ENCODE results near the gene PTPRH.
"Not testable (repeated sequence)": the region's sequence is repeated elsewhere in the genome, so short reads cannot be mapped to it uniquely, and the experiment has no call there.

PTPRH gene

GRCh38 chr19:55244004-55244680, 34.8 kb upstream of the PTPRH start:
- no peak for DNase-seq

GRCh38 chr19:55242517-55242916, 33.2 kb upstream of the PTPRH start:
- DNase-seq, result no peak

GRCh38 chr19:55241935-55242464, 32.7 kb upstream of the PTPRH start:
- no peak for DNase-seq

GRCh38 chr19:55241143-55241934, 32.0 kb upstream of the PTPRH start:
- DNase-seq, result no peak

GRCh38 chr19:55240713-55241020, 31.4 kb upstream of the PTPRH start:
- no peak for DNase-seq

GRCh38 chr19:55239004-55239403, 29.7 kb upstream of the PTPRH start:
- DNase-seq, result no peak

- no peak for DNase-seq
Measured at GRCh38 chr19:55238030-55238429, 28.7 kb upstream of the PTPRH start.

- no peak for DNase-seq
Measured at GRCh38 chr19:55232986-55233385, 23.7 kb upstream of the PTPRH start.

GRCh38 chr19:55232286-55232602, 22.9 kb upstream of the PTPRH start:
- no peak for DNase-seq

GRCh38 chr19:55231391-55232285, 22.3 kb upstream of the PTPRH start:
- DNase-seq, result no peak

- DNase-seq, result no peak
Measured at GRCh38 chr19:55230780-55231179, 21.5 kb upstream of the PTPRH start.

- DNase-seq, result no peak
Measured at GRCh38 chr19:55230329-55230728, 21.0 kb upstream of the PTPRH start.

GRCh38 chr19:55229789-55230182, 20.5 kb upstream of the PTPRH start:
- no peak for DNase-seq

- DNase-seq, result no peak
Measured at GRCh38 chr19:55229145-55229788, 20.0 kb upstream of the PTPRH start.

- no peak for DNase-seq
Measured at GRCh38 chr19:55228403-55229031, 19.2 kb upstream of the PTPRH start, which contains the start of gene TMEM86B. Gene TMEM86B (minus strand): TSS chr19:55228763. CDS start chr19:55228741, 22 bp downstream.

GRCh38 chr19:55228015-55228391, 18.7 kb upstream of the PTPRH start:
- no peak for DNase-seq

- no peak for DNase-seq
Measured at GRCh38 chr19:55227241-55228014, 18.1 kb upstream of the PTPRH start.

- DNase-seq, result no peak
Measured at GRCh38 chr19:55226788-55227187, 17.5 kb upstream of the PTPRH start.

- no peak for DNase-seq
Measured at GRCh38 chr19:55226273-55226672, 17.0 kb upstream of the PTPRH start.

GRCh38 chr19:55225415-55225958, 16.2 kb upstream of the PTPRH start:
- DNase-seq, result no peak

- DNase-seq, result not testable (repeated sequence)
Measured at GRCh38 chr19:55224679-55225414, 15.5 kb upstream of the PTPRH start.
